Activated T-helper 2 cell treated with anti-CD3 and anti-CD28 coated beads, Interferon-gamma antibody, Interleukin-2, Interleukin-4, amounts not matched to agents 10 μg/mL and 5 μg/mL and 100 μg/mL, durations not matched to agents 14 hours and 24 hours and 36 hours (primary cell): ENCODE data around the gene ZNF423. TPM values are rescaled to one million over a fixed set of nuclear protein-coding genes. Genes with fewer than 3 reads are reported as not detected.

Experiments
- DNase-seq: peaks from one replicate; pipeline ENCODE4 v3.0.0; 2021; ENCODE audit warnings: low spot score
- H3K27ac Mint-ChIP-seq: one replicate; pipeline ENCODE4 v1.8.0; 2021; ENCODE audit warnings: mixed read lengths
- H3K27me3 Mint-ChIP-seq: one replicate; pipeline ENCODE4 v1.8.0; 2021; ENCODE audit warnings: low read depth, mixed read lengths
- H3K36me3 Mint-ChIP-seq: one replicate; pipeline ENCODE4 v1.8.0; 2021; ENCODE audit warnings: low read depth, mixed read lengths
- H3K4me1 Mint-ChIP-seq: one replicate; pipeline ENCODE4 v1.8.0; 2021; ENCODE audit warnings: low read depth, mixed read lengths
- H3K4me3 Mint-ChIP-seq: one replicate; pipeline ENCODE4 v1.8.0; 2021; ENCODE audit warnings: low read depth, mild to moderate bottlenecking, moderate library complexity, mixed read lengths
- H3K9me3 Mint-ChIP-seq: one replicate; pipeline ENCODE4 v1.8.0; 2021; ENCODE audit warnings: mixed read lengths
- intact Hi-C: fragments of 100-400 bp; cut with micrococcal nuclease; formaldehyde crosslinking; loops from one replicate; pipeline ENCODE4 v1.15.1; 2023
- total RNA-seq: library from RNA; stranded (reverse); gene quantifications from 2 replicates; pipeline ENCODE4 v1.2.3, GENCODE V29; 2022

Gene ZNF423
- total RNA-seq, 1 donor from 2014 or later: not detected

GRCh38 chr16:49724774-49725173, 131.1 kb downstream of the ZNF423 start:
- Mint-ChIP-seq H3K4me3 (no peak overlapping the region), H3K27me3 (no peaks in the 10 kb centered on the region), H3K27ac (no peak overlapping the region), H3K9me3 (peaks cover under 1% of the 10 kb centered on the region), H3K36me3 (no peaks in the 10 kb centered on the region), H3K4me1 (no peaks in the 10 kb centered on the region)
- intact Hi-C loops: no loop called here
- DNase-seq: no peak

DNA sequence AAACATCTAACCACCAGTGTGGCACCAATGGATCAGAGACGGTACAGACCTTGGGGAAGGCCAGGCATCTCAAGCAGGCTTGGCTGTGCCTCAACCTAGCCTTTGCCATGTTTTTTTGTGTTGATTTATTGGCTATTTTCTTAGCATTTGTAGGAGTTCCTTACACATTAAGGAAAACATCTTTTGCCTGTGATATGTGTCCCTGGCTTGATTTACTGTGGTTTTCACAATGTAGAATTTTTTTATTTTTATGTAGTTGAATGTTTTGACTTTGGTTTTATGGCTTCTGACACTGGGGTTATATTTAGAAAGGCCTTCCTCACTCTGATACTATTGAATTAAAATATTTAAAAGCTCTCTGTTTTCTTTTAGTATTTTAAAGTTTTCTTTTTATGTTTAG, 132.6 kb downstream of the ZNF423 start:
- Mint-ChIP-seq H3K27me3 (no peaks in the 10 kb centered on the region), H3K27ac (no peak overlapping the region), H3K36me3 (no peaks in the 10 kb centered on the region), H3K9me3 (no peaks in the 10 kb centered on the region), H3K4me3 (no peak overlapping the region), H3K4me1 (no peaks in the 10 kb centered on the region)
- no peak for DNase-seq
- intact Hi-C loops: no loop called here

GRCh38 chr16:49720225-49720624, 135.7 kb downstream of the ZNF423 start:
- Mint-ChIP-seq H3K4me1 (no peaks in the 10 kb centered on the region), H3K4me3 (no peak overlapping the region), H3K27me3 (no peaks in the 10 kb centered on the region), H3K36me3 (no peaks in the 10 kb centered on the region), H3K9me3 (no peaks in the 10 kb centered on the region), H3K27ac (no peak overlapping the region)
- intact Hi-C loops: no loop called here
- no peak for DNase-seq

GRCh38 chr16:49717689-49718088, 138.2 kb downstream of the ZNF423 start:
- DNase-seq: no peak
- H3K9me3 Mint-ChIP-seq: no peaks in the 10 kb centered on the region
- H3K27ac Mint-ChIP-seq: no peak overlapping the region
- H3K27me3 Mint-ChIP-seq: no peaks in the 10 kb centered on the region
- H3K36me3 Mint-ChIP-seq: no peaks in the 10 kb centered on the region
- H3K4me1 Mint-ChIP-seq: no peaks in the 10 kb centered on the region
- H3K4me3 Mint-ChIP-seq: no peak overlapping the region
- intact Hi-C loops: no loop called here

DNA sequence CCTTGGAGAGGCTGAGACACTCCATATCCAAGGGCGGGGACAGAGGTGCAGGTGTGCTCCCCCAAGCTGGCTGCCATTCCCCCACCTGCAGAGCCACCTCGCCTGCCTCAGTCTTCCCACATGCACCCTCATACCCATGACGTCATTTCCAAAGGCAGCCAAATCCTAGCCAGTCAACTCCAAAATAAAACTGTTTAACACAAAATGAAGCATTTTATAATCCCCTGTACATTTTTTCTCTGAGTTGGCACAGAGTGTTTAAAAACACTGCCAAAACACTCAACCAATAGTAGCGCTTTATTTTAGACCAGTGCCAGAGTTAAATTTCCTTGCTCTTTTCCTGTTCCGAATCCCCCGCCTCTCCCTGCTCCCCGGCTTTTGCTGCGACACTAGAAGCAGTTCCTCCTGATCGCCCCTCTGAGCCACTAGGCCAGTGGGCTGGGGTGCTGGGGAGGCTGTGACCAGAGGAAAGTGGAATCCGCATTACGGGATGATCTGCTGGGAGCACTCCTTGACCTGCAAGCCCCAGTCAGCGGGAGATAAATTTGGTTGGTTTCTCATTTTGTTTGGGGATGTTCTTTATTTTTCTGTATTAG, 139.5 kb downstream of the ZNF423 start:
- no peaks in the 10 kb centered on the region for H3K4me1 Mint-ChIP-seq
- H3K9me3 Mint-ChIP-seq: no peaks in the 10 kb centered on the region
- no peaks in the 10 kb centered on the region for H3K36me3 Mint-ChIP-seq
- no peak for DNase-seq
- intact Hi-C loops: no loop called here
- H3K27me3 Mint-ChIP-seq: no peaks in the 10 kb centered on the region
- no peak overlapping the region for H3K27ac Mint-ChIP-seq
- no peak overlapping the region for H3K4me3 Mint-ChIP-seq

DNA sequence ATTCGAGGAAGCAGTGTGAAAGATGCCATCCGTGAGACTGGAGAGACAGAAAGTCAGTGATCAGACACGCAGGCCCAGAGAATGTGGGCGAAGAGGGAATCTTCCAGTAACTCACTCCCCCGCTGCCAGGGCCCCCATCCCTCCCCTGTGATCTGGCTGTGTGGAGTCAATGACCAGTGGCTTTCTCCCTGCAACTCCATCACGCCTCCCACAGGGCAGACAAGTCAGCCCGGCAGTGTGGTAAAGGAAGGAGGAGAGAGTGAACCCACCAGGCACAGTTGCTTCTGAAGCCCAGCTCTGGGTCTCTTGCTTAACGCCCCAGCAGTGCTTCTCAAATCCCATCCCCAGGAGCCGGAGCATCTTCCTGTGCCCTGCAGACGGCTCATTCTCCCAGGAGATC, 142.1 kb downstream of the ZNF423 start:
- no peak overlapping the region for H3K27ac Mint-ChIP-seq
- H3K36me3 Mint-ChIP-seq: no peaks in the 10 kb centered on the region
- H3K4me1 Mint-ChIP-seq: no peaks in the 10 kb centered on the region
- intact Hi-C loops: no loop called here
- DNase-seq: no peak
- no peaks in the 10 kb centered on the region for H3K9me3 Mint-ChIP-seq
- H3K4me3 Mint-ChIP-seq: no peak overlapping the region
- H3K27me3 Mint-ChIP-seq: no peaks in the 10 kb centered on the region

- no peaks in the 10 kb centered on the region for H3K27me3 Mint-ChIP-seq
- no peak overlapping the region for H3K4me3 Mint-ChIP-seq
Observed at GRCh38 chr16:49712542-49712941, 143.4 kb downstream of the ZNF423 start.

GRCh38 chr16:49712106-49712505, 143.8 kb downstream of the ZNF423 start:
- Mint-ChIP-seq H3K36me3 (no peaks in the 10 kb centered on the region), H3K9me3 (no peaks in the 10 kb centered on the region), H3K27ac (no peak overlapping the region), H3K27me3 (no peaks in the 10 kb centered on the region), H3K4me1 (no peaks in the 10 kb centered on the region), H3K4me3 (no peak overlapping the region)
- DNase-seq: no peak
- intact Hi-C loops: no loop called here

More at GRCh38 chr16:49712542-49712941, 143.4 kb downstream of the ZNF423 start:
- Mint-ChIP-seq H3K9me3 (no peaks in the 10 kb centered on the region), H3K27ac (no peak overlapping the region), H3K36me3 (no peaks in the 10 kb centered on the region), H3K4me1 (no peaks in the 10 kb centered on the region)
- intact Hi-C loops: no loop called here
- DNase-seq: no peak

DNA sequence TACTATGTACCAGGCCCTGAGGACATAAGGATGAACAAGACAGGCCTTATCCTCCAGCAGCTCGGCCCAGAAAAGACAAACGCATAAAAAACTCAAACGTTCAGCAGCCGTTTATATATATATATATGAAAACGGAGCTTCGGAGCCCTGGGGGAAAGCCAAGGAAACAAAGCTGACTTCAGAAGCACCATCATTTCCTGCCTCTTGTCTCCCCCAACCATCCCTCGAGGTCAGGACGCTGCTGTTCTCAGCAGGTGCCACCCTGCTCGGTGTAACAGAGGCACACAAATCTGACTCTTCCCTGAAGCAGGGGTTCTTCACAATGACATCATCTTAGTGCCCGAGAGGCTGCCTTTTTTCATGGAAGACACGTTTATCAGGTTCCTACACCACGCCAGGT, 146.9 kb downstream of the ZNF423 start:
- Mint-ChIP-seq H3K36me3 (no peaks in the 10 kb centered on the region), H3K27ac (no peak overlapping the region), H3K9me3 (no peaks in the 10 kb centered on the region), H3K27me3 (no peaks in the 10 kb centered on the region), H3K4me1 (no peaks in the 10 kb centered on the region), H3K4me3 (no peak overlapping the region)
- intact Hi-C loops: no loop called here
- no peak for DNase-seq

- no peaks in the 10 kb centered on the region for H3K27me3 Mint-ChIP-seq
- H3K4me3 Mint-ChIP-seq: no peak overlapping the region
- intact Hi-C loops: no loop called here
- H3K27ac Mint-ChIP-seq: no peak overlapping the region
- H3K4me1 Mint-ChIP-seq: no peaks in the 10 kb centered on the region
- H3K36me3 Mint-ChIP-seq: no peaks in the 10 kb centered on the region
- DNase-seq: no peak
- H3K9me3 Mint-ChIP-seq: no peaks in the 10 kb centered on the region
Observed at GRCh38 chr16:49708491-49708890, 147.4 kb downstream of the ZNF423 start.

DNA sequence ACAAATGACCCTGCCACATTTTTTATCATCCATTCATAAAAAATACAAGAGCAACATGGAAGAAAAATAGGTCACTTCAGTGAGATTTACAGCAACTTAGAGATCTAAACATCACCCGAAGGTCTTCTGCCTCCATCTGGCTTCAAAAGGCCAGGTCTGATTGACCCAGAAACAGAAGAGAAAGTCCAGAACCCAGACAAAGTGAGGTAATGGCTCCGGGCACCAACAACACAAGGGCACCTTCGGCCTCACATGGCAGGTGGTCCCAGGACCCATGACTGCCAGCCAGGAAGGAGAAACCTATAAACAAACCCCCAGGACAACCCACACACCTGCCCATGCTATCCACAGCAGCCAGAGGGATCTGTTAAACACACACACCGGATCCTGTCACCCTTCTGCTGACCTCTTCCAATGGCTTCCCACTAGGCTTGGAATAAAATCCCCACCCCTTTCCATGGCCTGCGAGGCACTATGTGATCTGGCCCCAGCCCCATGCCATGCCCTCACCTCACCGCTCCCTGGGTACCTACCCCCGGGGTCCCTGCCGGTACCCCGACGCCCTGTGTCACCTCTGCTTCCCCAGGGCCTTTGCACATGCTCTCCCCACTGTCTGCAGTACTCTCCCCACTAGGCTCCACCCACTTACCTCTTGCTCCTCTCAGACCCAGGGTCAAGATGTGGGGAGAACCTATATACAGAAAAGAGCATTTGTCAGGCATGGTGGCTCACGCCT, 149.1 kb downstream of the ZNF423 start:
- Mint-ChIP-seq H3K36me3 (no peaks in the 10 kb centered on the region), H3K27ac (no peak overlapping the region), H3K27me3 (no peaks in the 10 kb centered on the region), H3K4me3 (no peak overlapping the region), H3K4me1 (no peaks in the 10 kb centered on the region), H3K9me3 (no peaks in the 10 kb centered on the region)
- DNase-seq: no peak
- intact Hi-C loops: no loop called here

DNA sequence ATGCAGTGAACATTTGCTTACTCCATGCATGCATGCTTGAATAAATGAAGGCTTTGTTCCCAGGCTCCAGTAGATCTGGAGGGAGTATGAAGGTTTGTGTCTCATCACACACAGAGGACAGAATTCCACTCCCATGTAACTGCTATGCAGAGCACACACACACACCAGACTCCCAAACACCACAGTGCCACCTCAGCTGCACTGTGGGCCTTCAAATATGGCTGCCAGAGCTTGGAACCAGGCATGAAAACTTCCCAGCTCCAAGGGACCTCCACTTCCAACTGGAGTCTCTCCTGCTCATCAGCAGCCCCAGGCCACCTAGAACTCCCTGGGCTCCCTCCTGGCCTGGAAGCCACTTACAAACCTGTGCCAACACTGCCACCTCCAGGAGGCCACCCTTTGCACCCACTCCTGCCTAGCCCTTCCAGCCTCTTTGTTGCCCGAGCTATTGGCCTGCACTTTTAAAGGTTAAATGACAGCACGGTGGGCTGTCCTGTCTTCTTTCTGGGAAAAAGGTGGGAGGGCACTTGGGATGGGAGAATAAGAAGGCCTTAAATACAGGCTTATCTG, 151.2 kb downstream of the ZNF423 start:
- H3K4me3 Mint-ChIP-seq: no peak overlapping the region
- no peak for DNase-seq
- peaks cover 2% of the 10 kb centered on the region for H3K27me3 Mint-ChIP-seq
- no peaks in the 10 kb centered on the region for H3K9me3 Mint-ChIP-seq
- H3K36me3 Mint-ChIP-seq: no peaks in the 10 kb centered on the region
- intact Hi-C loops: no loop called here
- no peaks in the 10 kb centered on the region for H3K4me1 Mint-ChIP-seq
- no peak overlapping the region for H3K27ac Mint-ChIP-seq

- no peak overlapping the region for H3K4me3 Mint-ChIP-seq
- no peaks in the 10 kb centered on the region for H3K4me1 Mint-ChIP-seq
- intact Hi-C loops: no loop called here
- DNase-seq: no peak
- no peaks in the 10 kb centered on the region for H3K9me3 Mint-ChIP-seq
- peaks cover 11% of the 10 kb centered on the region for H3K27me3 Mint-ChIP-seq
- H3K36me3 Mint-ChIP-seq: no peaks in the 10 kb centered on the region
- no peak overlapping the region for H3K27ac Mint-ChIP-seq
Observed at GRCh38 chr16:49703483-49703882, 152.4 kb downstream of the ZNF423 start.
